ENCODE results near the gene MCF2L. TPM values are rescaled to one million over a fixed set of nuclear protein-coding genes. Genes with fewer than 3 reads are reported as not detected.

The MCF2L gene
- total RNA-seq, 4 donors from 2014 or later, result 18.4 to 173 (median 57.6) TPM

DNA sequence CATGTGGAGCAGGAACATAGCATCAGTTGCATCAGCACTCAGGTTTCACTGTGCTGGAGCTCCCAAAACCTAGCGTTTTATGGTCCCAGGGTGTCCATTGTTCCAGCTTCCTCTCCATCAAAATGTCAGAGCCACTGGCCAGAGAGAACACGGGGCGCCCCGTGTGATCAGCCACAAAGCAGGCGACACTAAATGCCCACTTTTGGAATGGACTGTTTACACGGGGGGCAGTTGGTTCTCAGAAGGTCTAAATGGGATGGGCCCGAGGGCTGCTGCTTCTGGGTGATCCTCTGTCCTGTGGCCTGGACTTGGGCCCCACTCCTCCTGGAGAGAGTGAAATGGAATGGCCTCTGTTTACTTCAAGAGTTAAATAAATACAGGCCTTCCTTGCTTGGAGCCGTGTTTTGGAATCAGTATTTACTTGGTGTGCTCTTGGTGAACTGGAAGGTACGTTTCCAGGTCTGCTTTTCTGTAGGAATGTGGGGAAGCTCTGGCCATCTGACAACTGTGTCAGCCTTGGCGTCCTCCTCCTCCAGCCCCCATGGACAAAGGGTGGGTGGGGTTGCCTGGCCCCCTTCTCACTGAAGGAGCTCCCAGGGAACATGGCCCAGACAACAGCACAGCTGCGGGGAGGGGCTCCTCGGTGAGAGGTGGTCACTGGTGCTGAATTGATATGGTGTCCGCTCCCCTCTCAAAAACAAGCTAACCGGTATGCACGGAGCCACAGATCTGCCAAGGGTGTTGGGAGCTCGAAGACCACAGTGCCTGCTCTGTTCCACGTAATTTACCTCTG is 16.1 kb upstream of the MCF2L start:
- TF ChIP-seq, protein P1, sequence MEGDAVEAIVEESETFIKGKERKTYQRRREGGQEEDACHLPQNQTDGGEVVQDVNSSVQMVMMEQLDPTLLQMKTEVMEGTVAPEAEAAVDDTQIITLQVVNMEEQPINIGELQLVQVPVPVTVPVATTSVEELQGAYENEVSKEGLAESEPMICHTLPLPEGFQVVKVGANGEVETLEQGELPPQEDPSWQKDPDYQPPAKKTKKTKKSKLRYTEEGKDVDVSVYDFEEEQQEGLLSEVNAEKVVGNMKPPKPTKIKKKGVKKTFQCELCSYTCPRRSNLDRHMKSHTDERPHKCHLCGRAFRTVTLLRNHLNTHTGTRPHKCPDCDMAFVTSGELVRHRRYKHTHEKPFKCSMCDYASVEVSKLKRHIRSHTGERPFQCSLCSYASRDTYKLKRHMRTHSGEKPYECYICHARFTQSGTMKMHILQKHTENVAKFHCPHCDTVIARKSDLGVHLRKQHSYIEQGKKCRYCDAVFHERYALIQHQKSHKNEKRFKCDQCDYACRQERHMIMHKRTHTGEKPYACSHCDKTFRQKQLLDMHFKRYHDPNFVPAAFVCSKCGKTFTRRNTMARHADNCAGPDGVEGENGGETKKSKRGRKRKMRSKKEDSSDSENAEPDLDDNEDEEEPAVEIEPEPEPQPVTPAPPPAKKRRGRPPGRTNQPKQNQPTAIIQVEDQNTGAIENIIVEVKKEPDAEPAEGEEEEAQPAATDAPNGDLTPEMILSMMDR (IDR thresholded peaks at IDR 0.05; ENCODE audit: low read depth), result no peak

GRCh38 chr13:112953591-112954487 is 15.2 kb upstream of the MCF2L start:
- TF ChIP-seq, protein P1 (IDR thresholded peaks at IDR 0.05; ENCODE audit: low read depth), result no peak

DNA sequence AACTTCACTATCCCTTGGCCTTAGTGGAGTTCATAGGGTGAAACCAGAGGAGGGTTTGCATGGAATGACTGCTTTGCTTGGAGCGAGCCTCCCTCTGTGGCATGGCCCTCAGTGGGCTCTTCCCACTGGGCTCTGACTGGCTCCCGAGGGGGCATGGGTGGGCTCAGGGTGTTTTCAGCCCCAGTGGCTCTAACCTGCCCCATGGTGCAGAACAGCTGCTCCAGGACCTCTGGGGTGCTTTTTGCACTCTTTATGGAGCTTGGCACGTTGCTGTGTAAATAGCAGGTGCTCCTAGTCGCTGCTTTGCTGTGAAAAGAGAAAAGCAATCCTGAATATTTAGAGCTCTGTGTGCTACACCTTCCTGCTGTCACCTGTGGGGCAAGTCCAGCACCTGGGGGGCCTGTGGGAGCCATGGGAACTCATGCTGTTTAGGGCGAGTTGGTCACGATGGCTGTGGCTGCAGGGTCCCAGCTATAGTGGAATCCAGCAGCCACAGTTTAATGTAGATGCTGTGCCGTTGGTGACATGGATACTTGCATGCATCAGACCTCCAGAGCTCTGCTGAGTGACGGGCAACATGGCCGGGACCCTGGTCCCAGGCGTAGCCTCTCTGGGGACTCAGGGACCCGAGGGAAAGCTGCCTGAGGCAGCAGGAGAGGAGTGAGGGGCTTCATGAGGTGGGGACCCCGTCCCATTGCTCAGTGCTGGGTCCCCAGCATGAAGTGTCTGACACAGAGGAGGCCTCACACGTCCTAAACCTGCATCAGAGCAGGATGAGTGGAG is 14.3 kb upstream of the MCF2L start:
- TF ChIP-seq, protein P1 (IDR thresholded peaks at IDR 0.05; ENCODE audit: low read depth), result no peak

GRCh38 chr13:112955271-112955937 is 13.6 kb upstream of the MCF2L start:
- TF ChIP-seq, protein P1 (IDR thresholded peaks at IDR 0.05; ENCODE audit: low read depth), result no peak

- TF ChIP-seq, protein P1 (IDR thresholded peaks at IDR 0.05; ENCODE audit: low read depth), result no peak
Observed at GRCh38 chr13:112955956-112956355, 13.1 kb upstream of the MCF2L start.

DNA sequence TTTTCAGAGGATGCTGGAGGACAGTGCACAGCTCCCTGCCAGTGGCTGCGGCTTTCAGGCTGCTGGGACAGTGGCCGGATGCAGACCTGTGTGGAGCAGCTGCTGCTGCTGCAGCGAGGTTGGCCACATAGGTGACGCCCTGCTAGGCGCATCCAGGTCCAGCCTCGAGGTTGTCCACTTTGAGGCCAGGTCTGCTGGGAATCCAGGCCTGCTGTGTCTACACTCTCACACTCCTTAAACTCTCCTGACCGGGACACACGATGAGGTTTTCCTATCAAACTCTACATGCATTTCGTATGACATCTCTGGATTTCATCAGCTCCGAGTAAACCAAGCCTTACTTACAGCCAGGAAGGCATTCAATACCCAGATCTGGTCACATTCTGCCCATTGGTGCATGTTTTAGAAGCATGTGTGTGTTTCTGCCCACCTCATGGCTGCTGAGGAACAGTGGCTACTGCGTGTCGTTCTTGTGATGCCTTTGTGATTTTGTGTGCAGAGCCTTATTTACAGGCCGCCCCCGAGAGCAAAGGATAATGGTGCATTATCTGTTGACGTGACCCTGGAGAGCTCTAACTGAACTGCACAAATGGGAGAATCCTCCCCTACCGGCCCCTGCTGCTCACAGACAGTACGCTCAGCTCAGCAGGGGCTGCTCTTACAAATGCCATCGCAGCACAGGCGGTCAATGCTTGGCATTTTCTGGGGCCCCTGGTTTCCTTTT is 12.3 kb upstream of the MCF2L start:
- TF ChIP-seq, protein P1 (IDR thresholded peaks at IDR 0.05; ENCODE audit: low read depth), result no peak
